GM23248 (cell line): ENCODE data around the gene KDELR1. TPM values are rescaled to one million over a fixed set of nuclear protein-coding genes. Genes with fewer than 3 reads are reported as not detected.

ENCODE experiments used
- DNase-seq: peaks from one replicate; pipeline ENCODE4 v3.0.0-alpha.2; 2015
- H2AFZ ChIP-seq: fragments of 200-600 bp; sonication (generic); 2 replicates; pipeline ENCODE4 v1.6.1; 2016; ENCODE audit warnings: antibody characterized with exemption
- H3F3A ChIP-seq: fragments of 200-600 bp; sonication (generic); 2 replicates; pipeline ENCODE4 v1.6.1; 2016; ENCODE audit warnings: mild to moderate bottlenecking, antibody characterized with exemption, mixed run types; ENCODE audit not compliant: insufficient read depth
- H3K27ac ChIP-seq: fragments of 200-600 bp; sonication (generic); 2 replicates; pipeline ENCODE4 v1.5.1; 2016; ENCODE audit warnings: mild to moderate bottlenecking
- H3K27me3 ChIP-seq: fragments of 200-600 bp; sonication (generic); replicated peaks from 2 replicates; pipeline ENCODE4 v1.6.1; 2016; ENCODE audit warnings: mild to moderate bottlenecking; ENCODE audit not compliant: insufficient read depth
- H3K36me3 ChIP-seq: fragments of 200-600 bp; sonication (generic); 2 replicates; pipeline ENCODE4 v1.6.1; 2016; ENCODE audit warnings: low read depth, mild to moderate bottlenecking
- H3K4me1 ChIP-seq: fragments of 200-600 bp; sonication (generic); 2 replicates; pipeline ENCODE4 v1.6.1; 2016; ENCODE audit warnings: mild to moderate bottlenecking; ENCODE audit not compliant: insufficient read depth
- H3K4me2 ChIP-seq: fragments of 200-600 bp; sonication (generic); one replicate; pipeline ENCODE4 v1.6.1; 2016; ENCODE audit warnings: mild to moderate bottlenecking; ENCODE audit not compliant: unreplicated experiment
- H3K4me3 ChIP-seq: fragments of 200-600 bp; sonication (generic); 2 replicates; pipeline ENCODE4 v1.5.1; 2016; ENCODE audit warnings: mild to moderate bottlenecking
- H3K79me2 ChIP-seq: fragments of 200-600 bp; sonication (generic); 2 replicates; pipeline ENCODE4 v1.6.1; 2016; ENCODE audit warnings: mild to moderate bottlenecking; ENCODE audit not compliant: insufficient read depth
- H3K9ac ChIP-seq: fragments of 200-600 bp; sonication (generic); 2 replicates; pipeline ENCODE4 v1.6.1; 2016; ENCODE audit warnings: mild to moderate bottlenecking
- H3K9me2 ChIP-seq: fragments of 200-600 bp; sonication (generic); 2 replicates; pipeline ENCODE4 v1.6.1; 2016; ENCODE audit warnings: mixed run types, mild to moderate bottlenecking, moderate library complexity; ENCODE audit not compliant: insufficient read depth
- H3K9me3 ChIP-seq: fragments of 200-600 bp; sonication (generic); one replicate; pipeline ENCODE4 v1.6.1; 2017; ENCODE audit warnings: low read depth
- H4K20me1 ChIP-seq: fragments of 200-600 bp; sonication (generic); 2 replicates; pipeline ENCODE4 v1.6.0; 2016; ENCODE audit not compliant: insufficient read depth
- EZH2 ChIP-seq: fragments of 200-600 bp; sonication (generic); IDR thresholded peaks from 2 replicates; pipeline ENCODE4 v1.6.1; 2018; ENCODE audit warnings: antibody characterized with exemption, mild to moderate bottlenecking; ENCODE audit not compliant: insufficient read depth, poor library complexity, severe bottlenecking
- EZH2phosphoT487 ChIP-seq: fragments of 200-600 bp; sonication (generic); IDR thresholded peaks from 2 replicates; pipeline ENCODE4 v1.6.1; 2018; ENCODE audit warnings: antibody characterized with exemption, moderate library complexity, mild to moderate bottlenecking, low read depth; ENCODE audit not compliant: insufficient read depth
- WGBS, 2 experiments: methylation state at CpG; one replicate each; pipeline ENCODE4 v1.1.6; 2015 to 2017; ENCODE audit warnings: low lambda C conversion rate in 2 of 2, low coverage in 1 of 2; ENCODE audit errors: missing lambda C conversion rate in 2 of 2; 5-methylcytosine and 5-hydroxymethylcytosine counted together
- in situ Hi-C: fragments of 300-500 bp; cut with MboI; formaldehyde crosslinking; loops from 2 replicates; pipeline ENCODE4 v1.15.0; 2020
- polyA plus RNA-seq: library from polyadenylated mRNA; unstranded; fragments of >200 nt; fragmentation: Nextera tagmentation; extraction: Ambion mirVana; gene quantifications from 2 replicates; pipeline ENCODE4 v1.2.1, GENCODE V29; 2016
- total RNA-seq: library from RNA; depleted of rRNA; stranded (reverse); fragments of >200 nt; shearing (Covaris generic); gene quantifications from 2 replicates; pipeline ENCODE4 v1.2.3, GENCODE V29; 2014

Gene KDELR1
- total and polyA plus RNA-seq, 2 experiments from 2014 or later: 170 to 231 TPM

- 0 out of 2 replicates have a peak, but pooled peaks cover 4% of the 10 kb centered on the region for H3F3A ChIP-seq
- no peaks in the 10 kb centered on the region for H3K36me3 ChIP-seq
- DNase-seq: peak; percentile 40
- H3K79me2 ChIP-seq: no peaks in the 10 kb centered on the region
- no peaks in the 10 kb centered on the region for H3K27me3 ChIP-seq
- H3K4me2 ChIP-seq: no peak overlapping the region
- TF ChIP-seq EZH2 (no peak), EZH2phosphoT487 (no peak)
- H3K9me3 ChIP-seq: no peaks in the 10 kb centered on the region
- no peak overlapping the region for H3K27ac ChIP-seq
- no peak overlapping the region for H2AFZ ChIP-seq
- no peaks in the 10 kb centered on the region for H4K20me1 ChIP-seq
- H3K4me3 ChIP-seq: no peak overlapping the region
- in situ Hi-C loops: no loop called here
- no peaks in the 10 kb centered on the region for H3K4me1 ChIP-seq
- WGBS, 2 experiments: 95 to 98% methylated on average over 5 of the region's 5 CpGs
- H3K9ac ChIP-seq: no peak overlapping the region
- no peaks in the 10 kb centered on the region for H3K9me2 ChIP-seq
Observed at GRCh38 chr19:48353677-48354076, 37.7 kb downstream of the KDELR1 start.

DNA sequence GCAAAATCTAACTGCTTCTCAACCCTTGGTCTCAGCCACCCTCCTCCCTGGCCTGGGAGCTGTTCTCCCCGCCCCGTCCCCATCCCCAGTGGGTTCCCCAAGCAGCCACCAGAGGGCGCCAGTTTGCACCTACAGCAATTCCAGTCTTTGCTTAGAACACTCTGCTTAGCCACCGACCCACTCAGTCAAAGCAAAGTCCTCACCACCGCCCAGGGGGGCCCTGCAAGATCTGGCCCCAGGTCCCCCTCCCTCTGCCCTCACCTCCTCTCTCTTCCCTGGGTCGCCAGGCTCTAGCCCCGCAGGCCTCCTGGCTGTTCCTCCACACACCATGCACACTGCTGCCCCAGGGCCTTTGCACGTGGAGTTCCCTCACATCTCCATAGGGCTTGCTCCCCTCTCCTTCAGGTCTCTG, 40.0 kb downstream of the KDELR1 start:
- 38 to 41% methylated on average over 7 to 8 of the region's 8 CpGs for WGBS, 2 experiments

GRCh38 chr19:48350856-48351255, 40.5 kb downstream of the KDELR1 start:
- Histone ChIP-seq H3K27ac (no peak overlapping the region), H3K9me2 (no peaks in the 10 kb centered on the region), H3K9ac (no peak overlapping the region), H3K27me3 (no peaks in the 10 kb centered on the region), H3F3A (0 out of 2 replicates have a peak, but pooled peaks cover 4% of the 10 kb centered on the region), H3K79me2 (no peaks in the 10 kb centered on the region), H3K36me3 (no peaks in the 10 kb centered on the region), H3K9me3 (no peaks in the 10 kb centered on the region), H2AFZ (no peak overlapping the region), H4K20me1 (no peaks in the 10 kb centered on the region), H3K4me1 (no peaks in the 10 kb centered on the region), H3K4me2 (no peak overlapping the region), H3K4me3 (no peak overlapping the region)
- in situ Hi-C loops: no loop called here
- DNase-seq: no peak
- no peak for TF ChIP-seq EZH2
- TF ChIP-seq EZH2phosphoT487: no peak
- 15 to 20% methylated on average over 5 of the region's 5 CpGs for WGBS, 2 experiments

More for the DNA sequence above, 40.0 kb downstream of the KDELR1 start:
- Histone ChIP-seq H3K79me2 (no peaks in the 10 kb centered on the region), H3K27ac (no peak overlapping the region), H3K9me3 (no peaks in the 10 kb centered on the region), H3K27me3 (no peaks in the 10 kb centered on the region), H3K4me1 (no peaks in the 10 kb centered on the region), H3F3A (0 out of 2 replicates have a peak, but pooled peaks cover 4% of the 10 kb centered on the region), H4K20me1 (no peaks in the 10 kb centered on the region), H3K4me2 (no peak overlapping the region), H3K9me2 (no peaks in the 10 kb centered on the region), H3K36me3 (no peaks in the 10 kb centered on the region), H2AFZ (no peak overlapping the region), H3K9ac (no peak overlapping the region), H3K4me3 (no peak overlapping the region)
- in situ Hi-C loops: no loop called here
- peak; percentile 63 for DNase-seq
- TF ChIP-seq EZH2phosphoT487: no peak
- TF ChIP-seq EZH2: no peak

- no peaks in the 10 kb centered on the region for H3K9me2 ChIP-seq
- H3K36me3 ChIP-seq: no peaks in the 10 kb centered on the region
- no peaks in the 10 kb centered on the region for H3K9me3 ChIP-seq
- no peak overlapping the region for H3K27ac ChIP-seq
- no peaks in the 10 kb centered on the region for H3K79me2 ChIP-seq
- in situ Hi-C loops: no loop called here
- no peak overlapping the region for H2AFZ ChIP-seq
- no peak overlapping the region for H3K4me2 ChIP-seq
- WGBS, 2 experiments: 86 to 92% methylated on average over 7 of the region's 7 CpGs
- H3K4me3 ChIP-seq: no peak overlapping the region
- no peaks in the 10 kb centered on the region for H4K20me1 ChIP-seq
- DNase-seq: no peak
- no peak overlapping the region for H3K9ac ChIP-seq
- no peaks in the 10 kb centered on the region for H3K27me3 ChIP-seq
- no peaks in the 10 kb centered on the region for H3K4me1 ChIP-seq
- H3F3A ChIP-seq: 0 out of 2 replicates have a peak, but pooled peaks cover 4% of the 10 kb centered on the region
- TF ChIP-seq EZH2: no peak
- TF ChIP-seq EZH2phosphoT487: no peak
Observed at GRCh38 chr19:48348737-48349136, 42.6 kb downstream of the KDELR1 start.

- H3K27ac ChIP-seq: no peak overlapping the region
- 0 out of 2 replicates have a peak, but pooled peaks cover 4% of the 10 kb centered on the region for H3F3A ChIP-seq
- no peaks in the 10 kb centered on the region for H3K27me3 ChIP-seq
- no peak overlapping the region for H3K4me3 ChIP-seq
- H2AFZ ChIP-seq: no peak overlapping the region
- no peaks in the 10 kb centered on the region for H4K20me1 ChIP-seq
- no peaks in the 10 kb centered on the region for H3K79me2 ChIP-seq
- WGBS, 2 experiments: 71 to 82% methylated on average over 5 of the region's 5 CpGs
- H3K4me1 ChIP-seq: no peaks in the 10 kb centered on the region
- H3K4me2 ChIP-seq: no peak overlapping the region
- in situ Hi-C loops: no loop called here
- H3K9me2 ChIP-seq: no peaks in the 10 kb centered on the region
- TF ChIP-seq EZH2phosphoT487 (no peak), EZH2 (no peak)
- no peaks in the 10 kb centered on the region for H3K36me3 ChIP-seq
- H3K9ac ChIP-seq: no peak overlapping the region
- no peak for DNase-seq
- H3K9me3 ChIP-seq: no peaks in the 10 kb centered on the region
Observed at GRCh38 chr19:48348045-48348444, 43.3 kb downstream of the KDELR1 start.
